DOHH2 (cell line): Measurements from ENCODE around the gene ARID5B.

ENCODE experiments used
- H3F3A ChIP-seq: fragments of 200-600 bp; sonication (generic), shearing (Covaris generic); 2 replicates; pipeline ENCODE4 v1.6.0; 2016; ENCODE audit warnings: antibody characterized with exemption, mild to moderate bottlenecking; ENCODE audit not compliant: control insufficient read depth, insufficient read depth
- H3K27ac ChIP-seq: fragments of 200-600 bp; sonication (generic); 2 replicates; pipeline ENCODE4 v1.5.1; 2014; ENCODE audit warnings: low read depth, mild to moderate bottlenecking, low read length, moderate library complexity
- H3K27me3 ChIP-seq: fragments of 200-600 bp; sonication (generic); 2 replicates; pipeline ENCODE4 v1.6.1; 2014; ENCODE audit warnings: mild to moderate bottlenecking, low read length, mixed read lengths; ENCODE audit not compliant: control insufficient read depth
- H3K36me3 ChIP-seq: fragments of 200-600 bp; sonication (generic); 2 replicates; pipeline ENCODE4 v1.6.1; 2014; ENCODE audit warnings: mild to moderate bottlenecking, low read length, moderate library complexity, mixed read lengths; ENCODE audit not compliant: control insufficient read depth
- H3K4me1 ChIP-seq: fragments of 200-600 bp; sonication (generic); 2 replicates; pipeline ENCODE4 v1.6.1; 2014; ENCODE audit warnings: mild to moderate bottlenecking, low read length, mixed read lengths; ENCODE audit not compliant: control insufficient read depth
- H3K4me2 ChIP-seq: fragments of 200-600 bp; sonication (generic); 2 replicates; pipeline ENCODE4 v1.6.0; 2014; ENCODE audit warnings: mild to moderate bottlenecking, low read length, moderate library complexity
- H3K4me3 ChIP-seq: fragments of 200-600 bp; sonication (generic); 2 replicates; pipeline ENCODE4 v1.5.1; 2014; ENCODE audit warnings: mild to moderate bottlenecking, low read length, mixed read lengths
- H3K79me2 ChIP-seq: fragments of 200-600 bp; sonication (generic); 2 replicates; pipeline ENCODE4 v1.6.1; 2014; ENCODE audit warnings: mild to moderate bottlenecking, low read length, mixed read lengths; ENCODE audit not compliant: control insufficient read depth
- H3K9me2 ChIP-seq: fragments of 200-600 bp; sonication (generic); replicated peaks from 2 replicates; pipeline ENCODE4 v1.6.1; 2014; ENCODE audit warnings: mild to moderate bottlenecking, low read length, mixed read lengths; ENCODE audit not compliant: control insufficient read depth
- H3K9me3 ChIP-seq: fragments of 200-600 bp; sonication (generic); 2 replicates; pipeline ENCODE4 v1.6.1; 2014; ENCODE audit warnings: antibody characterized with exemption, low read length, mixed read lengths; ENCODE audit not compliant: control insufficient read depth, insufficient read depth
- H4K20me1 ChIP-seq: fragments of 200-600 bp; sonication (generic); 2 replicates; pipeline ENCODE4 v1.6.0; 2014; ENCODE audit warnings: low read depth, mild to moderate bottlenecking, antibody characterized with exemption, low read length, moderate library complexity; ENCODE audit not compliant: control insufficient read depth, insufficient read depth
- CTCF ChIP-seq: fragments of 200-600 bp; sonication (generic); IDR thresholded peaks from one replicate; pipeline ENCODE4 v1.5.1; 2014; ENCODE audit warnings: antibody characterized with exemption, mild to moderate bottlenecking, low read depth, low read length; ENCODE audit not compliant: poor library complexity, severe bottlenecking
- EZH2phosphoT487 ChIP-seq: fragments of 200-600 bp; sonication (generic); IDR thresholded peaks from 2 replicates; pipeline ENCODE4 v1.6.1; 2017; ENCODE audit warnings: borderline replicate concordance, mild to moderate bottlenecking, antibody characterized with exemption, low read length, moderate library complexity, mixed read lengths

ARID5B gene

DNA sequence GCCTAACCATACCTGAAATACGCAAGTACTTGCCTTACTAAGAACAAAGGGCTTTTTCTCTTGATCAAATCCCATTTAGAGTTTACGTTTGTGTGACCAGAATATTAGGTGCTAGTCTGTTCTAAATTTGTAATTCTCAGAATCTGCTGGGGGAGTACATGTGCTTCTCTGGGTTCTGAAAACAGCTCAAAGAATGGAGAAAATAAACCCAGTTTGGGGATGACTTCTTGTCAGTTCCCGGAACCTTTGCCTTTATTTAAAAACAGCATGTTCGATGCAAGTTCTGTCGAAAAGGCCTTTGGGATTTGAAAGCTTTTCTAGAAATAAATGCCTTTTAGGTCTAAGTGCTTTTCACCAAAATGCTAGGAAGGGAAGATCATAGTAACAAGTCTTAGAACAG, 147.0 kb downstream of the ARID5B start:
- peaks cover 20% of the 10 kb centered on the region for H3F3A ChIP-seq
- H4K20me1 ChIP-seq = no peaks in the 10 kb centered on the region
- H3K4me3 ChIP-seq = peak overlapping the region; percentile 55
- H3K27ac ChIP-seq = peak overlapping the region; percentile 11; the same call in 1 of the 2 replicates
- H3K4me1 ChIP-seq = peaks cover 100% of the 10 kb centered on the region
- peaks cover 29% of the 10 kb centered on the region for H3K36me3 ChIP-seq
- H3K9me2 ChIP-seq = no peaks in the 10 kb centered on the region
- H3K4me2 ChIP-seq = peak overlapping the region; percentile 72
- peaks cover 56% of the 10 kb centered on the region for H3K79me2 ChIP-seq
- H3K9me3 ChIP-seq = no peaks in the 10 kb centered on the region
- no peaks in the 10 kb centered on the region for H3K27me3 ChIP-seq
- TF ChIP-seq EZH2phosphoT487 (no peak), CTCF (no peak)

GRCh38 chr10:62048919-62049623, 147.6 kb downstream of the ARID5B start:
- peak overlapping the region; percentile 72 for H3K4me2 ChIP-seq
- TF ChIP-seq EZH2phosphoT487 (no peak), CTCF (no peak)
- peaks cover 14% of the 10 kb centered on the region for H3F3A ChIP-seq
- H4K20me1 ChIP-seq = no peaks in the 10 kb centered on the region
- peaks cover 32% of the 10 kb centered on the region for H3K36me3 ChIP-seq
- H3K4me3 ChIP-seq = peak overlapping the region; percentile 55
- H3K9me2 ChIP-seq = no peaks in the 10 kb centered on the region
- no peaks in the 10 kb centered on the region for H3K27me3 ChIP-seq
- peak overlapping the region; percentile 33; the same call in 1 of the 2 replicates for H3K27ac ChIP-seq
- H3K79me2 ChIP-seq = peaks cover 56% of the 10 kb centered on the region
- no peaks in the 10 kb centered on the region for H3K9me3 ChIP-seq
- H3K4me1 ChIP-seq = peaks cover 100% of the 10 kb centered on the region

DNA sequence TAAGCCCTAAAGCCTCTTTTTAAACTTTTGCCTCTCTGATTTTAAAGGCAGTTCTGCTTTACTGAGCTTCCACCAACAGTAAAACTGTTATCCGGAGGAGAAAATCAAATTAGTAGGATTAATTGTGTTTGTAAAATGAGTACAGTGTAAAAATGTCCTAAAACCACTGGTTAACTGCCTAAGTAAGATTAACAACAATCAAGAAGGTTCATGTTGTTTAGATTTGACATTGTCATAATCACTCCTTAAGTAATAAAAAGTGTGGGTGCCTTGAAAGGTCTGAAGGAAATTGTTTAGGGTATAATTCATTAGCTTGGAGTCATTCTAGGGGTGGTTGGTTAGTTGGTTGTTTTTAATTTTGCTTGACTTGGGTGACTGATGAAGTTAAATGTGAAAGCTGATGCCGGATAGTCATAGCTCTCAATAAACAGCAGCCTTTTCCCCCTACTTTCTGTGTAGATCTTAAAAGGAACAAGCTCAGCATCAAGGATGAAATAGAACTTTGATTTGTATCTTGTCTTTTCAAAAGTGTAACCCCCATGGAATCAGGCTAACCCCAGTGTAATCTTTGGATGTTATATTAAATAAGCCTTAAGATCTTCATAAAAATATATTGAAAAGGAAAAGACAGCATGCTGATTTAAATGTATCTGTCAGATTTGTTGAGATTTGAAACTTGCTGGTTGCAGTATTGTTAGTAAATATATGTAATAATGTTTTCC, 148.3 kb downstream of the ARID5B start:
- TF ChIP-seq EZH2phosphoT487 (no peak), CTCF (no peak)
- Histone ChIP-seq H3F3A (peaks cover 8% of the 10 kb centered on the region), H3K9me3 (no peaks in the 10 kb centered on the region), H3K79me2 (peaks cover 56% of the 10 kb centered on the region), H4K20me1 (no peaks in the 10 kb centered on the region), H3K4me3 (peak overlapping the region; percentile 55), H3K27me3 (no peaks in the 10 kb centered on the region), H3K27ac (peak overlapping the region; percentile 33; the same call in 1 of the 2 replicates), H3K36me3 (peaks cover 37% of the 10 kb centered on the region), H3K9me2 (no peaks in the 10 kb centered on the region), H3K4me2 (peak overlapping the region; percentile 72), H3K4me1 (peaks cover 100% of the 10 kb centered on the region)
